H1 (cell line): Measurements from ENCODE around the gene SBF2. TPM values are rescaled to one million over a fixed set of nuclear protein-coding genes. Genes with fewer than 3 reads are reported as not detected.

ENCODE experiments used
- CTCF ChIA-PET: fragments of 300-600 bp; sonication (Branson Sonifier 250); formaldehyde crosslinking; loops from one replicate; lab custom pipeline; 2021; ENCODE audit not compliant: partially characterized antibody; lab: Charles Lee
- POLR2A ChIA-PET: fragments of 300-600 bp; sonication (Branson Sonifier 250); formaldehyde crosslinking; loops from one replicate; lab custom pipeline; 2021; ENCODE audit warnings: inconsistent platforms; ENCODE audit not compliant: partially characterized antibody; lab: Charles Lee
- DNase-seq, 2 experiments: peaks; one replicate each; pipeline versions ENCODE4 v3.0.0 to v3.0.0-alpha.2; 2010 to 2022; ENCODE audit warnings: low spot score in 2 of 2, low read depth in 1 of 2, mixed read lengths in 1 of 2
- FAIRE-seq: peaks from 2 replicates; lab custom pipeline; 2011; peaks lifted over from hg19 to GRCh38; lab: Jason Lieb, UNC
- H2AFZ ChIP-seq: 2 replicates; pipeline ENCODE4 v1.8.1; 2012; ENCODE audit warnings: low read length, inconsistent platforms
- H2AK5ac ChIP-seq: 2 replicates; pipeline ENCODE4 v1.6.1; 2013; ENCODE audit warnings: low read depth, low read length
- H2BK120ac ChIP-seq: replicated peaks from 2 replicates; pipeline ENCODE3; 2013; ENCODE audit warnings: low read depth, low read length, inconsistent platforms
- H2BK12ac ChIP-seq: 2 replicates; pipeline ENCODE4 v1.6.1; 2013; ENCODE audit warnings: low read depth, low read length
- H2BK15ac ChIP-seq: 2 replicates; pipeline ENCODE4 v1.6.1; 2013; ENCODE audit warnings: low read length
- H2BK20ac ChIP-seq: 2 replicates; pipeline ENCODE4 v1.6.1; 2013; ENCODE audit warnings: low read length
- H2BK5ac ChIP-seq: 2 replicates; pipeline ENCODE4 v1.6.1; 2013; ENCODE audit warnings: low read depth, low read length
- H3K14ac ChIP-seq: 2 replicates; pipeline ENCODE4 v1.6.1; 2013; ENCODE audit warnings: inconsistent platforms; ENCODE audit not compliant: insufficient read length
- H3K18ac ChIP-seq: 2 replicates; pipeline ENCODE4 v1.6.1; 2013; ENCODE audit warnings: low read length; ENCODE audit errors: extremely low read depth
- H3K23ac ChIP-seq: 2 replicates; pipeline ENCODE4 v1.6.1; 2013; ENCODE audit warnings: inconsistent platforms; ENCODE audit not compliant: insufficient read length
- H3K23me2 ChIP-seq: 2 replicates; pipeline ENCODE4 v1.6.1; 2013; ENCODE audit warnings: low read depth, low read length
- H3K27ac ChIP-seq: 2 replicates; pipeline ENCODE4 v1.6.1; 2011; ENCODE audit warnings: low read depth, low read length, inconsistent platforms
- H3K27me3 ChIP-seq, 4 experiments: replicated peaks in 1 of 4; 1 replicate in 1 of 4; 2 replicates in 3 of 4; pipeline versions ENCODE4 v1.6.1 to v1.8.1; 2011 to 2013; ENCODE audit warnings: low read length in 3 of 4, mild to moderate bottlenecking in 3 of 4, inconsistent platforms in 2 of 4, mixed read lengths in 2 of 4, moderate library complexity in 1 of 4; ENCODE audit not compliant: control insufficient read depth in 3 of 4, insufficient read depth in 3 of 4; ENCODE audit errors: extremely low read depth in 1 of 4
- H3K36me3 ChIP-seq, 4 experiments: 2 replicates each; pipeline versions ENCODE4 v1.6.1 to v1.8.1; 2011 to 2013; ENCODE audit warnings: mild to moderate bottlenecking in 4 of 4, low read length in 3 of 4, moderate library complexity in 2 of 4, control low read depth in 1 of 4, inconsistent platforms in 1 of 4; ENCODE audit not compliant: insufficient read depth in 4 of 4, control insufficient read depth in 2 of 4
- H3K4ac ChIP-seq: replicated peaks from 2 replicates; pipeline ENCODE3; 2013; ENCODE audit warnings: low read length, low read depth, mixed read lengths, inconsistent platforms; ENCODE audit not compliant: insufficient read length
- H3K4me1 ChIP-seq, 4 experiments: replicated peaks in 1 of 4; 1 replicate in 1 of 4; 2 replicates in 3 of 4; pipeline versions ENCODE4 v1.6.1 to v1.8.1; 2011 to 2013; ENCODE audit warnings: low read length in 3 of 4, inconsistent platforms in 2 of 4, mixed read lengths in 1 of 4; ENCODE audit not compliant: insufficient read depth in 4 of 4, control insufficient read depth in 3 of 4
- H3K4me2 ChIP-seq, 2 experiments: 2 replicates each; pipeline versions ENCODE4 v1.6.1 to v1.8.1; 2011 to 2013; ENCODE audit warnings: low read depth in 2 of 2, low read length in 2 of 2, control low read depth in 1 of 2, inconsistent platforms in 1 of 2, mild to moderate bottlenecking in 1 of 2; ENCODE audit not compliant: insufficient read depth in 1 of 2
- H3K4me3 ChIP-seq, 4 experiments: fragments of 200-600, 300-600 bp in 1 of 4; sonication (generic), shearing (Covaris generic), sonication (Bioruptor Twin) in 1 of 4; 2 replicates each; pipeline versions ENCODE4 v1.5.1 to v1.8.1; 2011 to 2016; ENCODE audit warnings: low read length in 4 of 4, low read depth in 3 of 4, control low read depth in 2 of 4, inconsistent platforms in 2 of 4, mild to moderate bottlenecking in 2 of 4, mixed read lengths in 1 of 4, moderate library complexity in 1 of 4; ENCODE audit not compliant: insufficient read depth in 2 of 4; ENCODE audit errors: extremely low read depth in 1 of 4
- H3K56ac ChIP-seq: replicated peaks from 2 replicates; pipeline ENCODE3; 2013; ENCODE audit warnings: low read depth, mild to moderate bottlenecking, mixed read lengths, low read length, inconsistent platforms; ENCODE audit not compliant: insufficient read length
- H3K79me1 ChIP-seq: 2 replicates; pipeline ENCODE4 v1.6.1; 2013; ENCODE audit warnings: low read depth, low read length, control low read depth
- H3K79me2 ChIP-seq, 2 experiments: 2 replicates each; pipeline versions ENCODE4 v1.6.1 to v1.8.1; 2012 to 2013; ENCODE audit warnings: low read length in 2 of 2, mild to moderate bottlenecking in 2 of 2, inconsistent platforms in 1 of 2; ENCODE audit not compliant: insufficient read depth in 2 of 2, control insufficient read depth in 1 of 2
- H3K9ac ChIP-seq, 4 experiments: replicated peaks in 1 of 4; 1 replicate in 1 of 4; 2 replicates in 3 of 4; pipeline versions ENCODE4 v1.6.1 to v1.8.1; 2011 to 2013; ENCODE audit warnings: low read depth in 3 of 4, low read length in 3 of 4, control low read depth in 2 of 4, mild to moderate bottlenecking in 2 of 4, moderate library complexity in 2 of 4, inconsistent platforms in 1 of 4; ENCODE audit errors: extremely low read depth in 1 of 4
- H3K9me3 ChIP-seq, 2 experiments: 2 replicates each; pipeline versions ENCODE4 v1.6.1 to v1.8.1; 2012 to 2013; ENCODE audit warnings: mild to moderate bottlenecking in 2 of 2, moderate library complexity in 2 of 2, control low read depth in 1 of 2, inconsistent platforms in 1 of 2, low read depth in 1 of 2, low read length in 1 of 2, mixed read lengths in 1 of 2; ENCODE audit not compliant: insufficient read depth in 2 of 2
- H4K20me1 ChIP-seq, 2 experiments: replicated peaks in 1 of 2; 2 replicates each; pipeline versions ENCODE3 to v1.8.1; 2011 to 2013; ENCODE audit warnings: inconsistent platforms in 2 of 2, low read length in 2 of 2, mild to moderate bottlenecking in 1 of 2; ENCODE audit not compliant: insufficient read depth in 2 of 2, control insufficient read depth in 1 of 2
- H4K5ac ChIP-seq: 2 replicates; pipeline ENCODE4 v1.6.1; 2013; ENCODE audit warnings: low read length, low read depth, mixed read lengths, inconsistent platforms; ENCODE audit not compliant: insufficient read length
- H4K8ac ChIP-seq: 2 replicates; pipeline ENCODE4 v1.8.0; 2013; ENCODE audit warnings: mild to moderate bottlenecking, moderate library complexity, low read length, inconsistent platforms; ENCODE audit not compliant: insufficient read depth; ENCODE audit errors: extremely low read depth
- H4K91ac ChIP-seq: replicated peaks from 2 replicates; pipeline ENCODE3; 2013; ENCODE audit warnings: low read length, mixed read lengths, inconsistent platforms; ENCODE audit not compliant: insufficient read length
- ASH2L ChIP-seq: fragments of 200-600, 300-600 bp; sonication (generic); IDR thresholded peaks from one replicate; pipeline ENCODE4 v1.7.1; 2017; ENCODE audit warnings: low read length
- CBX5 ChIP-seq: fragments of 300-800, 300-1000 bp; sonication (generic); IDR thresholded peaks from 2 replicates; pipeline ENCODE4 v1.7.1; 2016; ENCODE audit warnings: antibody characterized with exemption, low read length, low read depth
- EZH2 ChIP-seq: fragments of 200-600 bp; sonication (generic); IDR thresholded peaks from 2 replicates; pipeline ENCODE4 v1.7.1; 2012; ENCODE audit warnings: low read depth, mild to moderate bottlenecking, moderate library complexity, low read length, inconsistent platforms; ENCODE audit not compliant: severe bottlenecking
- KDM5A ChIP-seq: fragments of 200-600 bp; IDR thresholded peaks from 2 replicates; pipeline ENCODE4 v1.7.1; 2012; ENCODE audit warnings: mild to moderate bottlenecking, low read length, inconsistent platforms, mixed read lengths
- POU5F1 ChIP-seq: IDR thresholded peaks from 2 replicates; pipeline ENCODE4 v1.6.1; 2011; ENCODE audit warnings: low read depth, mild to moderate bottlenecking, low read length, moderate library complexity
- RXRA ChIP-seq: IDR thresholded peaks from 2 replicates; pipeline ENCODE4 v1.6.1; 2011; ENCODE audit warnings: low read depth, mild to moderate bottlenecking, low read length, moderate library complexity; ENCODE audit not compliant: insufficient read depth
- SIN3A ChIP-seq, 2 experiments: IDR thresholded peaks in 1 of 2; conservative IDR thresholded peaks in 1 of 2; 2 replicates each; pipeline ENCODE4 v1.6.1; 2011 to 2012; ENCODE audit warnings: low read length in 2 of 2, improper control_type of control experiment in 1 of 2, low read depth in 1 of 2, mild to moderate bottlenecking in 1 of 2
- SIRT6 ChIP-seq: IDR thresholded peaks from one replicate; pipeline ENCODE4 v1.7.1; 2012; ENCODE audit warnings: low read length, inconsistent platforms
- SIX5 ChIP-seq: IDR thresholded peaks from 2 replicates; pipeline ENCODE4 v1.6.1; 2011; ENCODE audit warnings: mild to moderate bottlenecking, low read depth, low read length
- SP1 ChIP-seq: IDR thresholded peaks from 2 replicates; pipeline ENCODE4 v1.6.1; 2011; ENCODE audit warnings: low read depth, low read length
- TAF1 ChIP-seq: IDR thresholded peaks from 2 replicates; pipeline ENCODE4 v1.6.1; 2011; ENCODE audit warnings: mild to moderate bottlenecking, low read depth, low read length
- WGBS, 2 experiments: shearing (Covaris generic) in 1 of 2; methylation state at CpG; one replicate each; pipeline versions ENCODE4 v1.1.6 to v1.1.7; 2013 to 2015; ENCODE audit warnings: low lambda C conversion rate in 2 of 2, mixed read lengths in 2 of 2, inconsistent platforms in 1 of 2, low coverage in 1 of 2, missing lambda C conversion rate in 1 of 2; ENCODE audit not compliant: insufficient replicate concordance in 2 of 2, insufficient coverage in 1 of 2, insufficient read length in 1 of 2; ENCODE audit errors: extremely low coverage in 1 of 2, missing lambda C conversion rate in 1 of 2; 5-methylcytosine and 5-hydroxymethylcytosine counted together
- polyA plus RNA-seq, 7 experiments: library from polyadenylated mRNA; depleted of rRNA in 3 of 7; stranded (reverse) in 5 of 7; unstranded in 2 of 7; fragments of >200 nt in 5 of 7; fragments of 200-250 nt in 2 of 7; gene quantifications; 1 replicate in 5 of 7; 2 replicates in 1 of 7; 4 replicates in 1 of 7; pipeline versions ENCODE4 v1.2.1 to v1.2.3, GENCODE V29; 2011 to 2013; ENCODE audit warnings: missing spikeins in 2 of 7, mixed read lengths in 2 of 7
- total RNA-seq: library from RNA; stranded (reverse); fragmentation: NEBNext Ultra II Directional; extraction: Animal tissue kit (Norgen Biotek cat#: 25700); gene quantifications from 2 replicates; pipeline ENCODE4 v1.2.1, GENCODE V29; 2021

The SBF2 gene
- total and polyA plus RNA-seq, 2 of the 8 experiments (the other 6 are each of a cell fraction or from before 2014, with no cell fraction given) = 36.7 to 50.5 TPM

GRCh38 chr11:9758637-9759518 lies 535.1 kb downstream of the SBF2 start:
- Histone ChIP-seq H2AK5ac (0 out of 2 replicates have a peak overlapping the region, but pooled peaks have one; percentile 82), H2BK120ac (peak overlapping the region; percentile 66), H3K18ac (peak overlapping the region; percentile 93), H3K9ac (peak overlapping the region in 2 of 4 experiments; percentile 52 to 56; a peak in 4 of 7 replicates), H3K23me2 (peaks cover 5% of the 10 kb centered on the region), H4K91ac (peak overlapping the region; percentile 94), H3K4me2 (peak overlapping the region; percentile 49 to 90), H4K20me1 (no peaks in the 10 kb centered on the region), H2BK15ac (peak overlapping the region; percentile 92), H2BK12ac (peak overlapping the region; percentile 75), H3K79me1 (no peaks in the 10 kb centered on the region), H2BK20ac (peak overlapping the region; percentile 91; the same call in 1 of the 2 replicates), H3K27ac (no peak overlapping the region), H3K56ac (peak overlapping the region; percentile 5), H3K23ac (no peak overlapping the region), H4K5ac (peak overlapping the region; percentile 64), H3K27me3 (no peaks in the 10 kb centered on the region), H3K4me3 (peak overlapping the region; percentile 23 to 59 (median 48)), H2AFZ (peak overlapping the region; percentile 15; the same call in 1 of the 2 replicates), H3K79me2 (no peaks in the 10 kb centered on the region), H3K14ac (no peak overlapping the region), H3K36me3 (no peaks in the 10 kb centered on the region), H3K4me1 (peaks cover 0 to 20% (median 14%) of the 10 kb centered on the region in 4 experiments; a peak in 6 of 7 replicates), H2BK5ac (peak overlapping the region; percentile 71; the same call in 1 of the 2 replicates), H3K9me3 (no peaks in the 10 kb centered on the region), H3K4ac (peak overlapping the region; percentile 94), H4K8ac (peak overlapping the region; percentile 76)
- ChIA-PET CTCF (interaction anchor here (0.5 to 3.4 kb wide), 45 partner anchors 8 to 783 kb away, joined by 3 to 22 read pairs (median 3); partner anchors contain the start of gene ADM), POLR2A (interaction anchor here (1.2 to 2.4 kb wide), 4 partner anchors 46 to 593 kb away, joined by 3 to 11 read pairs (median 5); partner anchors contain the start of gene ZNF143)
- DNase-seq (peak in 1 of 2 experiments; percentile 79), FAIRE-seq (no peak)
- WGBS, 2 experiments = 42% methylated on average over 46 of the region's 58 CpGs; no CpG with 5 or more reads in 1 of the 2 experiments
- TF ChIP-seq SIX5 (no peak), RXRA (no peak), ASH2L (peak; percentile 29), KDM5A (no peak), POU5F1 (no peak), SP1 (no peak), SIRT6 (no peak), SIN3A (conservative IDR thresholded peaks at IDR 0.05 in 1 of 2, IDR thresholded peaks at IDR 0.05 in 1 of 2; ENCODE audit: low read depth in 1 of 2, low read length in 2 of 2) (no peak), CBX5 (no peak), EZH2 (no peak), TAF1 (no peak)
